ENCODE data around the gene NTSR1. TPM values are rescaled to one million over a fixed set of nuclear protein-coding genes. Genes with fewer than 3 reads are reported as not detected.

Gene NTSR1
- polyA plus RNA-seq, 3 donors, result 0.35 to 2.5 (median 0.40) TPM

DNA sequence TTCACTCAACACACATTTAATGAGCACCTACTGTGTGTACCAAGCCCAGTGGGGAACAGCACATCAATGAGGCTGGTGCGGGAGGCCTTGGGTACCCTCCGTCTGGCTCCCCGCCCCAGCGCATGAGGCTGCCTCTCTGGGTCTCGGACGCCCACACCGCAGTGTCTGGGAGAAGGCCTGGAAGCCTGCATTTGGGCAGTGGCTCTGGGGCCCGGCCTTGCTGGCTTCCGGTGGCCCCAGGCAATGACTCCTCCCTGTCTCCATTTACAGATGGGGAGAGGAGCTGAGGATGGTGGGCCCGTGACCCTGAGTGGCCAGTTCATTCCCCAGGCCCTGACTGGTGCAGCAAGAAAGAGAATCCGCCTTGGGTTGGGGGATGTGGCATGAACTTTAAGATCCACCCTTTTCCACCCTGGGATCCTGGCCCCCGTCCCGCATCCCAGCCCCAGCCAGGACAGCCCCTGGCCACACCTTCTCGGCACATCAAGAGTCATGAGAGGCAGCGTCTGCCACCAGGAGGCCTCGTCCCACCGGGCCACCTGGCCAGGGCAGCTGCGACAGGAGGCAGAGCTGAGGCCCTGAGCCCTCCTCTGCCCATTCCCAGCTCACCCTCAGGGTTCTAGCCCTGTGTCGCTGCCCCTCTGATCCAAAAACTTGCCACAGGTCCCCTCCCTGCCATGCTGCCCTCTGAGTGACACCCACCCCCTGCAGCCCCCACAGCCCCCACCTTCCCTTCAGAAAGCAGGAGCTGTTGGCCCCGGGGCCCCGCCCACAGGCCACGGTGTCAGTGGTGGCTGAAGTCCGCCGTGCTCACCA, 70.2 kb downstream of the NTSR1 start:
- no peaks in the 10 kb centered on the region for H3K79me2 ChIP-seq (ENCODE audit: insufficient read depth, low read length)
- no peak overlapping the region for H3K4me2 ChIP-seq (replicated peaks; ENCODE audit: extremely low read depth, low read length, poor library complexity, severe bottlenecking)
- no peak overlapping the region for H3K27ac Mint-ChIP-seq
- DNase-seq, result no peak
- peaks cover 42% of the 10 kb centered on the region for H3K4me1 Mint-ChIP-seq
- H3K4me3 ChIP-seq (replicated peaks in 1 of 3; ENCODE audit: low read depth in 2 of 3, low read length in 3 of 3), result no peak overlapping the region
- peaks cover 0 to 5% (median 2%) of the 10 kb centered on the region in 7 donors for H3K9me3 Mint-ChIP-seq
- H3K27me3 ChIP-seq (ENCODE audit: control insufficient read depth in 2 of 2, insufficient read depth in 2 of 2, low read length in 2 of 2), result no peaks in the 10 kb centered on the region
- no peaks in the 10 kb centered on the region for H4K20me1 ChIP-seq (ENCODE audit: insufficient read depth, low read length)
- no peak overlapping the region for H3K4me3 Mint-ChIP-seq
- no peaks in the 10 kb centered on the region for H3K36me3 ChIP-seq (replicated peaks in 1 of 2; ENCODE audit: control insufficient read depth in 1 of 2, insufficient read depth in 2 of 2, low read length in 2 of 2)
- H3K27ac ChIP-seq (ENCODE audit: low read depth in 1 of 2, low read length in 2 of 2), result no peak overlapping the region
- H3K9ac ChIP-seq (ENCODE audit: insufficient read depth, low read length, poor library complexity, severe bottlenecking), result no peak overlapping the region
- H3K9me3 ChIP-seq (replicated peaks in 1 of 2; ENCODE audit: control insufficient read depth in 1 of 2, insufficient read depth in 1 of 2, low read length in 2 of 2), result no peaks in the 10 kb centered on the region
- peaks cover 0 to 6% (median 2%) of the 10 kb centered on the region in 3 donors for H3K27me3 Mint-ChIP-seq (ENCODE audit: low read depth in 3 of 3)
- no peaks in the 10 kb centered on the region for H3K36me3 Mint-ChIP-seq
- 84% methylated on average over 13 of the region's 24 CpGs for WGBS (ENCODE audit: insufficient coverage)
- intact Hi-C loops (cut with micrococcal nuclease), result no loop called here
- peaks cover 36 to 39% of the 10 kb centered on the region in 2 donors for H3K4me1 ChIP-seq (ENCODE audit: control insufficient read depth in 1 of 2, insufficient read depth in 2 of 2, low read length in 2 of 2)
- TF ChIP-seq, protein P1, sequence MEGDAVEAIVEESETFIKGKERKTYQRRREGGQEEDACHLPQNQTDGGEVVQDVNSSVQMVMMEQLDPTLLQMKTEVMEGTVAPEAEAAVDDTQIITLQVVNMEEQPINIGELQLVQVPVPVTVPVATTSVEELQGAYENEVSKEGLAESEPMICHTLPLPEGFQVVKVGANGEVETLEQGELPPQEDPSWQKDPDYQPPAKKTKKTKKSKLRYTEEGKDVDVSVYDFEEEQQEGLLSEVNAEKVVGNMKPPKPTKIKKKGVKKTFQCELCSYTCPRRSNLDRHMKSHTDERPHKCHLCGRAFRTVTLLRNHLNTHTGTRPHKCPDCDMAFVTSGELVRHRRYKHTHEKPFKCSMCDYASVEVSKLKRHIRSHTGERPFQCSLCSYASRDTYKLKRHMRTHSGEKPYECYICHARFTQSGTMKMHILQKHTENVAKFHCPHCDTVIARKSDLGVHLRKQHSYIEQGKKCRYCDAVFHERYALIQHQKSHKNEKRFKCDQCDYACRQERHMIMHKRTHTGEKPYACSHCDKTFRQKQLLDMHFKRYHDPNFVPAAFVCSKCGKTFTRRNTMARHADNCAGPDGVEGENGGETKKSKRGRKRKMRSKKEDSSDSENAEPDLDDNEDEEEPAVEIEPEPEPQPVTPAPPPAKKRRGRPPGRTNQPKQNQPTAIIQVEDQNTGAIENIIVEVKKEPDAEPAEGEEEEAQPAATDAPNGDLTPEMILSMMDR (IDR thresholded peaks at IDR 0.05), result no peak
- no peak overlapping the region for H2AFZ ChIP-seq (ENCODE audit: insufficient read depth, low read depth, low read length, poor library complexity, severe bottlenecking)

DNA sequence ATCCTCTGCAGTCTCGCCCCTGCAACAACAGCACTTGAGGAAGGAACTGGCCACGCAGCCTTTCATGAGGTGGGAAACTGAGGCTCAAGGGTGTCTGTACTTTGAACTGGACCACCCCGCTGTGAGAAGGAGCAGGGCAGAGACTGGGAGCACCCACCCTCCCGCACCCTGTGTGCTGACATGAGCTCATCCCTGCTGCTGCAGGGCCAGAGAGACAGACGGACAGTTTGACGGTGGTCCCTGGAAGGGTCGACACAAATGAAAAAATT, 70.7 kb downstream of the NTSR1 start:
- Histone ChIP-seq H3K9me3 (replicated peaks in 1 of 2; ENCODE audit: control insufficient read depth in 1 of 2, insufficient read depth in 1 of 2, low read length in 2 of 2) (no peaks in the 10 kb centered on the region), H3K36me3 (replicated peaks in 1 of 2; ENCODE audit: control insufficient read depth in 1 of 2, insufficient read depth in 2 of 2, low read length in 2 of 2) (no peaks in the 10 kb centered on the region), H2AFZ (ENCODE audit: insufficient read depth, low read depth, low read length, poor library complexity, severe bottlenecking) (no peak overlapping the region), H3K27me3 (ENCODE audit: control insufficient read depth in 2 of 2, insufficient read depth in 2 of 2, low read length in 2 of 2) (no peaks in the 10 kb centered on the region), H4K20me1 (ENCODE audit: insufficient read depth, low read length) (no peaks in the 10 kb centered on the region), H3K9ac (ENCODE audit: insufficient read depth, low read length, poor library complexity, severe bottlenecking) (no peak overlapping the region), H3K4me3 (replicated peaks in 1 of 3; ENCODE audit: low read depth in 2 of 3, low read length in 3 of 3) (no peak overlapping the region), H3K4me2 (replicated peaks; ENCODE audit: extremely low read depth, low read length, poor library complexity, severe bottlenecking) (no peak overlapping the region), H3K79me2 (ENCODE audit: insufficient read depth, low read length) (no peaks in the 10 kb centered on the region), H3K4me1 (ENCODE audit: control insufficient read depth in 1 of 2, insufficient read depth in 2 of 2, low read length in 2 of 2) (peaks cover 34 to 35% of the 10 kb centered on the region in 2 donors), H3K27ac (ENCODE audit: low read depth in 1 of 2, low read length in 2 of 2) (no peak overlapping the region)
- no peak overlapping the region for H3K4me3 Mint-ChIP-seq
- peaks cover 0 to 5% (median 2%) of the 10 kb centered on the region in 3 donors for H3K27me3 Mint-ChIP-seq (ENCODE audit: low read depth in 3 of 3)
- peaks cover 39% of the 10 kb centered on the region for H3K4me1 Mint-ChIP-seq
- no peak overlapping the region for H3K27ac Mint-ChIP-seq
- H3K9me3 Mint-ChIP-seq, result peaks cover 0 to 5% (median 2%) of the 10 kb centered on the region in 7 donors
- 89% methylated on average over 3 of the region's 7 CpGs for WGBS (ENCODE audit: insufficient coverage)
- TF ChIP-seq, protein P1 (IDR thresholded peaks at IDR 0.05), result no peak
- H3K36me3 Mint-ChIP-seq, result no peaks in the 10 kb centered on the region
- no peak for DNase-seq
- intact Hi-C loops (cut with micrococcal nuclease), result no loop called here
